Breast epithelium (tissue), 3 donors: Measurements from ENCODE around the gene FXYD3.

Experiments used
- POLR2A ChIP-seq: fragments of 450-650 bp; IDR thresholded peaks from one replicate; pipeline ENCODE4 v1.6.1; 2016; ENCODE audit warnings: antibody characterized with exemption, mild to moderate bottlenecking, moderate library complexity
- POLR2AphosphoS5 ChIP-seq, 3 donors: sonication (generic); formaldehyde crosslinking; IDR thresholded peaks; one replicate each; pipeline ENCODE4 v1.6.1; 2017; ENCODE audit warnings: antibody characterized with exemption in 3 of 3
- TF ChIP-seq, protein P1 (sequence below), 3 donors: fragments of 450-650 bp; IDR thresholded peaks; one replicate each; pipeline ENCODE4 v1.5.1; 2016 to 2017; ENCODE audit warnings: antibody characterized with exemption in 3 of 3, mild to moderate bottlenecking in 3 of 3, moderate library complexity in 3 of 3

DNA sequence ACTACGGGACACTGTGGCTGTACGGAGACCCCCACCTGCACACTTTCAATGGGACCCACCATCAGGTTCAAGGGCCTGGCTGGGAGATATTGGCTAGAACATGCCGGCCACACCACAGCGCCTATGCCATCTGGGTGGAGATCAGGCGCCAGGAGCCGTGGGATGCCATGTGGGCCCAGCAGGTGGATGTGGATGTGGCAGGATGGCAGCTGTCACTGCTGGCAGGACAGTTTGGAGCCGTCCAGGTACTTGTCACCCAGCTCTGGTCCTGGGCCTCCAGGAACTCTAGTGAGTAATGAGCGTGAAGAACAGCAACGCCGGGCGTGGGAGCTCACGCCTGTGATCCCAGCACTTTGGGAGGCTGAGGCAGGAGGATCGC lies 15.7 kb upstream of the FXYD3 start:
- TF ChIP-seq, protein P1, sequence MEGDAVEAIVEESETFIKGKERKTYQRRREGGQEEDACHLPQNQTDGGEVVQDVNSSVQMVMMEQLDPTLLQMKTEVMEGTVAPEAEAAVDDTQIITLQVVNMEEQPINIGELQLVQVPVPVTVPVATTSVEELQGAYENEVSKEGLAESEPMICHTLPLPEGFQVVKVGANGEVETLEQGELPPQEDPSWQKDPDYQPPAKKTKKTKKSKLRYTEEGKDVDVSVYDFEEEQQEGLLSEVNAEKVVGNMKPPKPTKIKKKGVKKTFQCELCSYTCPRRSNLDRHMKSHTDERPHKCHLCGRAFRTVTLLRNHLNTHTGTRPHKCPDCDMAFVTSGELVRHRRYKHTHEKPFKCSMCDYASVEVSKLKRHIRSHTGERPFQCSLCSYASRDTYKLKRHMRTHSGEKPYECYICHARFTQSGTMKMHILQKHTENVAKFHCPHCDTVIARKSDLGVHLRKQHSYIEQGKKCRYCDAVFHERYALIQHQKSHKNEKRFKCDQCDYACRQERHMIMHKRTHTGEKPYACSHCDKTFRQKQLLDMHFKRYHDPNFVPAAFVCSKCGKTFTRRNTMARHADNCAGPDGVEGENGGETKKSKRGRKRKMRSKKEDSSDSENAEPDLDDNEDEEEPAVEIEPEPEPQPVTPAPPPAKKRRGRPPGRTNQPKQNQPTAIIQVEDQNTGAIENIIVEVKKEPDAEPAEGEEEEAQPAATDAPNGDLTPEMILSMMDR (IDR thresholded peaks at IDR 0.05): no peak
- TF ChIP-seq POLR2A: no peak
- no peak for TF ChIP-seq POLR2AphosphoS5 (IDR thresholded peaks at IDR 0.05)
